GM12864 (cell line): ENCODE measurements around the gene PRRG1.

ENCODE experiments used
- DNase-seq: peaks from one replicate; pipeline ENCODE4 v3.0.0-alpha.2; 2011; ENCODE audit warnings: low read depth
- H3K4me3 ChIP-seq: 2 replicates; pipeline ENCODE4 v1.5.1; 2011; ENCODE audit warnings: mild to moderate bottlenecking, low read depth, low read length, control low read depth
- TF ChIP-seq, protein P1 (sequence below): IDR thresholded peaks from 2 replicates; pipeline ENCODE4 v1.5.1; 2011; ENCODE audit warnings: low read depth, mild to moderate bottlenecking, moderate library complexity, low read length, control low read depth, inconsistent platforms; ENCODE audit errors: missing control alignments

The PRRG1 gene

DNA sequence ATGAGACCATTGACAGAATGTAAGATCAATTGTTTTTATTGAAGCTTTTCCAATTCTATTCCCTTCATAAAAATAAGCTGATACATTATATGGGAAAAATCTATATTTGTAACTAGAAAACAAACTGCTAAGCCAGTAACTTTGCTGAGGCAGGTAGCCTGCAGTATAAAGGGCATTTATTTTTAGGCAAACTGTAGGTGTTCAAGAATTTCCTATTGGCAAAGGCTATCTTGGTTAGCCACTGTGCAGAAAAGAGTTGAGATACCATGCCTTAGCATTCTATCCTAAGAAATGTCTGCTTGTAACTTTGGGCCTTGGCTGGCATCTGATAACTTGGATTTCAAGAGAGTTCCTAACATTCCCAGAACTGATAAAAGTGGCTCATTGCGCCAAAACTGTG is 18.5 kb upstream of the PRRG1 start:
- DNase-seq = no peak
- no peak overlapping the region for H3K4me3 ChIP-seq
- TF ChIP-seq, protein P1, sequence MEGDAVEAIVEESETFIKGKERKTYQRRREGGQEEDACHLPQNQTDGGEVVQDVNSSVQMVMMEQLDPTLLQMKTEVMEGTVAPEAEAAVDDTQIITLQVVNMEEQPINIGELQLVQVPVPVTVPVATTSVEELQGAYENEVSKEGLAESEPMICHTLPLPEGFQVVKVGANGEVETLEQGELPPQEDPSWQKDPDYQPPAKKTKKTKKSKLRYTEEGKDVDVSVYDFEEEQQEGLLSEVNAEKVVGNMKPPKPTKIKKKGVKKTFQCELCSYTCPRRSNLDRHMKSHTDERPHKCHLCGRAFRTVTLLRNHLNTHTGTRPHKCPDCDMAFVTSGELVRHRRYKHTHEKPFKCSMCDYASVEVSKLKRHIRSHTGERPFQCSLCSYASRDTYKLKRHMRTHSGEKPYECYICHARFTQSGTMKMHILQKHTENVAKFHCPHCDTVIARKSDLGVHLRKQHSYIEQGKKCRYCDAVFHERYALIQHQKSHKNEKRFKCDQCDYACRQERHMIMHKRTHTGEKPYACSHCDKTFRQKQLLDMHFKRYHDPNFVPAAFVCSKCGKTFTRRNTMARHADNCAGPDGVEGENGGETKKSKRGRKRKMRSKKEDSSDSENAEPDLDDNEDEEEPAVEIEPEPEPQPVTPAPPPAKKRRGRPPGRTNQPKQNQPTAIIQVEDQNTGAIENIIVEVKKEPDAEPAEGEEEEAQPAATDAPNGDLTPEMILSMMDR = no peak

DNA sequence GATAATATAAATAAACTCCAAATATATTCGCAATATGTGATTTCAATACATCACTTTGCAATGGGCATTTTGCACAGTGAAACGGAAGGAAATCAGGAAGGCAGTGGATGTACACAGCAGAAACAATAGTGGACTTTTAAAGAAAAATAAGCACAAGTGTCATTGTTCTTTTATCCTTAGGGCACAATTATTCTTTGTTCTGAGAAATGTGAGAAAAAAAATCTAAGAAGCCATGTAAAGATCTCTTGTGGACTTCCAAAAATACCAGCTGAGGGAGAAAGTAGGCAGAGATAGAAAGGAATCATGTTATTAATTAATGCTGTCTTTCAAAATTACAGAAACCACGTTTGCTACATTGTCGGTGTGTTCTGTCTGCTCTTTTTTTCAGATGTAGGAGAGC is 17.6 kb upstream of the PRRG1 start:
- DNase-seq = no peak
- H3K4me3 ChIP-seq = no peak overlapping the region
- TF ChIP-seq, protein P1 = no peak

DNA sequence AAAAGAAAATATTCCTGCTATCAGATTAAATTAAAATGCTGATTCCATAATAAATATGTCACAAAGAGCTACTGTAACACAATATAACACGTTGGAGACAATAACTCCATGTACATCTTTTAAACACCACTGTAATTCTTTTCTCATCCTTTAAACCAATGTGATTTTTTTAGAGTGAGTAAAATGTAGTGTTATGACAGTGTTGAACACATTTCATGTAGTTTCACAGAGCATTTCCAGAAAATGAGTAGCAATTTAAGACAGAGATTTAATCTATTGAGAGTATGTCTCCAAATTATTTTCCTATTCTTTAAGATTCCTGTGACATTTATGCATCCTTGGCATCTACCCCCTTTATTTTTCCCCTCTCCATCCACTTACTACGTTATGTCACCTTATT is 17.1 kb upstream of the PRRG1 start:
- TF ChIP-seq, protein P1 = no peak
- DNase-seq = no peak
- H3K4me3 ChIP-seq = no peak overlapping the region

DNA sequence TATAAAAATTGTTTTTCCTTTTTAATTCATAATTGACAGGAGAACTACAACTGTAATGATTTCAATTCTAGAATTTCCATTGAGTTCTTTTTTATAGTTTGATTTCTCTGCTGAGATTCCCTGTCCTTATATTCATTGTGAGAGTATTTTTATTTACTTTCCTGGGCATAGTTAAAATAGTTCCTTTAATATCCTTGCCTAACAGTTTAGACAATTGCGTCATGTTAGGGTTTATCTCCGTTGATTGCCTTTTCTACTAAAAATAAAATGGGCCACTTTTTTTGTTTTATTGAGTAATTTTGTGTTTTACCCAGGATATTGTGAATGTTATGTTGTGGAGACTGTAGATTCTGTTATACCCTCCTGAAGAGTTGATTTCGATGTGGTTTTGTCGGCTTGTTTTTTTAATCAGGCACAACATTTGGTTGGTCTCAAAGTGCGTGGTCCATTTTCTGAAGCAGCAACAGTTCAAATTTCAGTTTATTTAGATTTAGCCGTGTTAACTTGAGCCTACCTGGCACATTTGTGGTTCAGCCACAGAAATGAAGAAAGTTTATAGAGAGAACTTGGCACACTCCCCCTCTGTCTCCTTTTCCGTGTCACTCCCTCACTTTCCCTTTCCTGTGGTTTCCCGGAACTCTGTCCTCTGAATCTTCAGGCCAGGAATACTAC is 16.0 kb upstream of the PRRG1 start:
- DNase-seq = no peak
- TF ChIP-seq, protein P1 = no peak
- no peak overlapping the region for H3K4me3 ChIP-seq

DNA sequence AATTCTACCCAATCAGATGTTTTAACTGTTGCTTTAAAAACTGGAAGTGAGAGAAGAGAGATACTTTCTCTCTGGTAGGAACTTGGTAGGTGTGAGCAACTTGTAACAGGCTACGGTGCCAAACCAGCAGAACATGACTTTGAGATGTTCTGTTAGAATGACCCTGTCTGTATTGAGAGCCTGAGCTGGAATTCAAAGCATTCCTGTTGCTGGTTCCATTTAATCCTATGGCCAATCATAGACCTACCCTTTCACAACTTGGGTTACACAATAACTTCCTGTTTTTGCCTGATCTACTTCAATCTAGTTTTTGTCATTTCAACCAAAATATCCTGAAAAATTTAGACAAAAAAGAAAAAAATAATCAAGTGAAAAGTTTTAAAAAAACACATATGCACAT is 1.7 kb upstream of the PRRG1 start:
- no peak overlapping the region for H3K4me3 ChIP-seq
- TF ChIP-seq, protein P1 = no peak
- no peak for DNase-seq

DNA sequence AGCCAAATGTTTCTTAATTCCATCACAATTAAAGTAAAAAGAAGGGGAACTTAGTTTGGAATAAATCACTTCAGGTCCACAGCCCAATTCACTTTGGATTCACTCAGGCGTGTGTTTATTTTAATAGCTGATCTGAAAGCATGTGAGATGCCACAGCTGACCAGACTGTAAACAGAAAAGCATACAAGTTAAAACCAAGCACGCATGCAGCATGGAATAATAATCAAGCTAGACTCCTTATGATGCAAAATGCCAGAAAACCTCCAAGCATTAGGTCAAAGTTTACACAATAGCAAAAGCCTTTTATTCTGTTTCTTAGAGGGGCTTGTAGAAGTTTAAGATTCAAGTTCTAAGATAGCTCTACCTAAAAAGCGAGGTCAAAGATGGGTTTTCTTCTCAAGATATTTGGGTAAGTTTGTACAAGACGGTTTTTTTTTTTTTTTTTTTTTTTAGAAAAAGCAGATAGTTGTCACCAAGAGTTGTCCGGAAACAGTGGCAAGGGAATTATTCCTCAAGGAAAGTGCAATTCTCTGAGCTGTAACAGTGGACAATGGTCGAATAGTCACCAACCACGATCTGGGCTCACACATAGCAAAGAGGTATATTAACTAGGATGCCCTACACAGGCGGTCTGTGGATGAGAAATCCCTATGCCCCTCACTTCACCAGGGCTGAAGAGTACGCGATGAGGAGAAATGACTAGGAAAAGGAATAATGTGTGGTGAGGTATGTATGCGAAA is 763 bp upstream of the PRRG1 start:
- TF ChIP-seq, protein P1 = no peak
- H3K4me3 ChIP-seq = no peak overlapping the region
- no peak for DNase-seq

DNA sequence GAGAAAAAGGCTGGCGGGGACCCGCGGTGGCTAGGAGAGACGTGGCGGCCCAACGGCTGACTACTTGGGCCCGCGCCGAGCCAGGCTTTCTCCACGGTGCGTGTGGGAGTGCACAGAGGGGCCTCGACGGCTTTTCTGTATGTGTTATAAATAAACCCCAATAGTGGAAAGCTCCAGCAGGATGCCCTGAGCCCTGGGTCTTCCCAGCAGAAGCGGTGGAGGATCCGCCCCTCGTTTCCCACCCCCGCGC is 268 bp upstream of the PRRG1 start:
- TF ChIP-seq, protein P1 = no peak
- no peak overlapping the region for H3K4me3 ChIP-seq
- DNase-seq = no peak
